Muscle of arm (tissue), 12 donors: ENCODE results near the gene KIAA0586. TPM values are rescaled to one million over a fixed set of nuclear protein-coding genes. Genes with fewer than 3 reads are reported as not detected.
"Not testable (repeated sequence)": the region's sequence is repeated elsewhere in the genome, so short reads cannot be mapped to it uniquely, and the experiment has no call there.

Source experiments
- DNase-seq: peaks from one replicate; pipeline ENCODE4 v3.0.0-alpha.2; 2013
- polyA plus RNA-seq, 12 donors: library from polyadenylated mRNA; unstranded; fragments of 120-200 nt; gene quantifications; one replicate each; pipeline ENCODE4 v1.2.1, GENCODE V29; 2013; ENCODE audit not compliant: insufficient read length in 12 of 12

Gene KIAA0586
- polyA plus RNA-seq, 12 donors: 11.2 to 21.5 (median 19.6) TPM; not detected in 1

GRCh38 chr14:58543253-58543652 lies 115.7 kb downstream of the KIAA0586 start:
- no peak for DNase-seq

- DNase-seq: no peak
Observed at GRCh38 chr14:58547649-58548048, 120.1 kb downstream of the KIAA0586 start.

GRCh38 chr14:58549105-58549757 lies 121.7 kb downstream of the KIAA0586 start:
- no peak for DNase-seq

- no peak for DNase-seq
Observed at GRCh38 chr14:58553959-58554358, 126.4 kb downstream of the KIAA0586 start.

GRCh38 chr14:58555647-58556046 lies 128.1 kb downstream of the KIAA0586 start:
- no peak for DNase-seq

GRCh38 chr14:58557242-58557641 lies 129.7 kb downstream of the KIAA0586 start:
- no peak for DNase-seq

- no peak for DNase-seq
Observed at GRCh38 chr14:58560208-58560607, 132.7 kb downstream of the KIAA0586 start.

GRCh38 chr14:58562141-58562540 lies 134.6 kb downstream of the KIAA0586 start:
- peak; percentile 31 for DNase-seq

GRCh38 chr14:58563978-58564377 lies 136.5 kb downstream of the KIAA0586 start:
- DNase-seq: no peak

GRCh38 chr14:58565832-58566231 lies 138.3 kb downstream of the KIAA0586 start:
- no peak for DNase-seq

- DNase-seq: no peak
Observed at GRCh38 chr14:58566979-58567378, 139.5 kb downstream of the KIAA0586 start.

GRCh38 chr14:58568322-58568721 lies 140.8 kb downstream of the KIAA0586 start:
- DNase-seq: no peak

- DNase-seq: no peak
Observed at GRCh38 chr14:58571256-58571655, 143.7 kb downstream of the KIAA0586 start.

GRCh38 chr14:58571769-58572472 lies 144.4 kb downstream of the KIAA0586 start:
- peak; percentile 23 for DNase-seq

- DNase-seq: no peak
Observed at GRCh38 chr14:58572473-58572853, 144.9 kb downstream of the KIAA0586 start.

- no peak for DNase-seq
Observed at GRCh38 chr14:58572863-58573262, 145.3 kb downstream of the KIAA0586 start.

- DNase-seq: no peak
Observed at GRCh38 chr14:58574623-58575022, 147.1 kb downstream of the KIAA0586 start.

GRCh38 chr14:58575956-58576355 lies 148.4 kb downstream of the KIAA0586 start:
- DNase-seq: no peak

- DNase-seq: not testable (repeated sequence)
Observed at GRCh38 chr14:58580035-58580434, 152.5 kb downstream of the KIAA0586 start.

- not testable (repeated sequence) for DNase-seq
Observed at GRCh38 chr14:58581389-58581788, 153.9 kb downstream of the KIAA0586 start.

GRCh38 chr14:58584383-58584782 lies 156.9 kb downstream of the KIAA0586 start:
- DNase-seq: no peak

GRCh38 chr14:58587271-58587670 lies 159.8 kb downstream of the KIAA0586 start:
- no peak for DNase-seq

GRCh38 chr14:58588321-58588720 lies 160.8 kb downstream of the KIAA0586 start:
- not testable (repeated sequence) for DNase-seq

- no peak for DNase-seq
Observed at GRCh38 chr14:58593977-58594376, 166.5 kb downstream of the KIAA0586 start.
